ENCODE results near the gene ZNF615.
"Not testable (repeated sequence)": the region's sequence is repeated elsewhere in the genome, so short reads cannot be mapped to it uniquely, and the experiment has no call there.

ZNF615 gene

GRCh38 chr19:51980926-51981325 lies 27.1 kb downstream of the ZNF615 start:
- not testable (repeated sequence) for DNase-seq (ENCODE audit: low read depth in 3 of 3, low spot score in 1 of 3)

DNA sequence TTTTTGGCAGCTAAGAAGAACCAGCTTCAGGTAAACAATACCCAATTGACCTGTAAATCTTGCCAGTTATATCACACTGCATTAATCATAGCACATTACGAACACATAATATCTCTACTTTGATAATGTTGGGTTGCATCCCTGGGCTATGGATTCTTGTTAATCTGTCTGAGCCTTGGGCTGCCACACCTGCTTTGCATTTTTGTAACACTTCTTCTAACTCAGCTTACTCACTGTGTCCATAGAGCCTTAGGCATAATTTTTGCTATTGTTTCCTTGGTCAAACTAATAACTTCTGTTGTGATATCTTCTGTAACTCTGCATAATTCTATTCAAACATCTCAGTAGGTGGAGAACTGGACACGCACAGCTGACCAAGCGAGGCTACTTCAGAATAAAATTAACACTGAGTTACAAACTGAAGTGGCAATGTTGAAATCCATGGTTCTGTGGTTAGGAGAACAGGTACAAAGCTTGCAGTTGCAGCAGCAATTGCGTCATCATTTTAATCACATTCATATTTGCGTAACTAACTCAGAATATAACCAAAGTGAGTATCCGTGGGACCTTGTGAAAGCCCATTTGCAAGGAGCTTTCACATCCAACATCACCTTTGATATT lies 27.8 kb downstream of the ZNF615 start:
- DNase-seq (ENCODE audit: low read depth in 3 of 3, low spot score in 1 of 3), result no peak

GRCh38 chr19:51978882-51979281 lies 29.1 kb downstream of the ZNF615 start:
- no peak for DNase-seq (ENCODE audit: low read depth in 3 of 3, low spot score in 1 of 3)

DNA sequence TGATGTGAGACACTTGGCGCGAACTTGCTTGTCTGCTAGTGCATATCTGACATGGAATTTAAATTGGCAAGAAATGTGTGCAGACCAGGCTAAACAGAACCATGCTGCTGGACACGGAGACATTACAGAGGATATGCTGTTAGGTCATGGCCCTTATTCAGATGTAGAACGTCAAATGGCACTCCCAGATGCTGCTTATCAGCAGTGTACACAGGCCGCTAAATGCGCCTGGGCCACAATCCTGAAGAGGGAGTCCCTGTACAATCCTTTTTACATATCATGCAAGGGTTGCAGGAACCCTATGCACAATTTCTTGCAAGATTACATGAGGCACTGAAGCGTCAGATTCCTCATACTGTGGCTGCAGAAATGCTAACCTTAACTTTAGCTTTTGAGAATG lies 30.7 kb downstream of the ZNF615 start:
- DNase-seq (ENCODE audit: low read depth in 3 of 3, low spot score in 1 of 3), result no peak

DNA sequence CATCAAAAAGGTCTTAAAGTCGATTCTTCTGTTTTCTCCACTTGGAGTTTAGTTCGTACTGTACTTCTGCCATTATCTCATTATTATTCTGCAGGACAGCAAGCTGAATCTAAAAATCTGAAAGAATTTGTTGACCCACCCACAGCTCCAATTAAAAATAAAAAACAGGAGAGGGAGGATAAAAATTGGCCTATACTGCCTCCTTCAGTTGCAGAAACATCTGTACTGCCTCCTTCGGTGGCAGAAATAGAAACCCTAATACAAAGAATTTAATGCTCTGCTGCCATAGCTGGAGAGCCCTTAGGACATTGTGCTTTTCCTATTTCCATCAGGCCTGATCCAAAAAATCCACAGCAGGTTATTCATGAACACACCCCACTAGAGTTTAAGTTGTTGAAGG lies 31.2 kb downstream of the ZNF615 start:
- no peak for DNase-seq (ENCODE audit: low read depth in 3 of 3, low spot score in 1 of 3)

DNA sequence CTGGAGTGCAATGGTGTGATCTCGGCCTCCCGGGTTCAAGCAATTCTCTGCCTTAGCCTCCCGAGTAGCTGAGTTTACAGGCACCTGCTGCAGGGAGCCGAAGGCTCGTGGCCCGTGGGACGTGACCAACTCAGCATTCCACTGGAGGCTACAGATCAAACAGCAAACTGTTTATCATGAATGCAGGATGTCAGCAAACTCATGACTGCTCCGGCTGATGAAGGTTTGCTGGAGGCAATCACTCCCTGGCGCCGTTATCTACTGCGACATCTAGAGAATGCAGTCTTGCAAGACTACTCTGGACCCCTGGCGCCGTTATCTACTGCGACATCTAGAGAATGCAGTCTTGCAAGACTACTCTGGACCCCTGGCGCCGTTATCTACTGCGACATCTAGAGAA lies 32.2 kb downstream of the ZNF615 start:
- DNase-seq (ENCODE audit: low read depth in 3 of 3, low spot score in 1 of 3), result not testable (repeated sequence)

DNA sequence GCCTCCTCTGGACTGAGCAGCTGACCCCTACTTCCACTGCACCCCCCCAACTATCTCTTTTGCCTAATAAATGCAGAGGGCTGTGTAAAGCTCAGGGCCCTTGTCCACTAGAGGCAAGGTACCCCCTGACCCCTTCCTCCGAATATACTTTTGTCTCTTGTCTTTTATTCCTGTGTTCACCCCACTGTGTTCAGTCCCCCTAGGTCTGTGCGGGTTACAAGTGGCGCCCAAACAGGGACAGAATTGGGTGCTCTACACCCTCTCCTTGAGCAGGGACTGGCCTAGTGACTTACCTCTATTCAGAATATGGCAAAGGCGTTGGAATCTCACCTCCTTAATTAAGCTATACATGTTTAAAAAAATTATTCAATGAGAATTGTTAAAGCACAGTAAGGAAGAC lies 36.4 kb downstream of the ZNF615 start:
- DNase-seq (ENCODE audit: low read depth in 3 of 3, low spot score in 1 of 3), result no peak

DNA sequence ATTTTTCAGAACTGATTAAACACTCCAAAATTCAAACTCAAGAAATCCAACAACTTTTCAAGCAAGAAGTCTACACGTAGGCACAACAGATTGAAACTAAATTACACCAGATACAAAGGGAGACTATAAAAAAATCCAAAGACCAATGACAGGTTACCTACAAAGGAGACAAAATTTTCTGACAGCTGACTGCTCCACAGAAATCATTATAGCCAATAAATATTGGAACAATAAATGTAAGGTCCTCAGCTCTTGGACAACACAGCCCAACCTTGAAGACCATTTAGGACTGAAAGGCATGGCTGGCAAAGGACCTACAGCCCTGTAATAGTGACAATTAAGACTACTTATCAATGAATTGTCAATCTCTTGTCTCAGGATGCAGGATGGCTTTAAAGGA lies 37.3 kb downstream of the ZNF615 start:
- DNase-seq (ENCODE audit: low read depth in 3 of 3, low spot score in 1 of 3), result no peak

DNA sequence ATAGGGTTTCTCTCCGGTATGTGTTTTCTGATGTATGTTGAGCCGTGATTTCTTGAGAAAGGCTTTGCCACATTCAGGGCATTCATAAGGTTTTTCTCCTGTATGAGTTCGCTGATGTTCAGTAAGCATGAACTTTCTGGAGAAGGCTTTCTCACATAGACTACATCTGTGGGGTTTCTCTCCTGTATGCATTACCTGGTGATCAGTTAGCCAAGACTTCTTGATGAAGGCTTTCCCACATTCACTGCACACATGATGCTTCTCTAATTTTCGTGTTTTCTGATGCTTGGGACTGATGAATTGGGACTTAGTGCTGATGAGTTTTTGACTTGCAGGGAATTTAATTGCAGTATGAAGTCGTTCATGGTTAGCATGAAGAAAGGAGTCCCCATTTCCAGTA lies 42.4 kb downstream of the ZNF615 start:
- DNase-seq (ENCODE audit: low read depth in 3 of 3, low spot score in 1 of 3), result no peak

DNA sequence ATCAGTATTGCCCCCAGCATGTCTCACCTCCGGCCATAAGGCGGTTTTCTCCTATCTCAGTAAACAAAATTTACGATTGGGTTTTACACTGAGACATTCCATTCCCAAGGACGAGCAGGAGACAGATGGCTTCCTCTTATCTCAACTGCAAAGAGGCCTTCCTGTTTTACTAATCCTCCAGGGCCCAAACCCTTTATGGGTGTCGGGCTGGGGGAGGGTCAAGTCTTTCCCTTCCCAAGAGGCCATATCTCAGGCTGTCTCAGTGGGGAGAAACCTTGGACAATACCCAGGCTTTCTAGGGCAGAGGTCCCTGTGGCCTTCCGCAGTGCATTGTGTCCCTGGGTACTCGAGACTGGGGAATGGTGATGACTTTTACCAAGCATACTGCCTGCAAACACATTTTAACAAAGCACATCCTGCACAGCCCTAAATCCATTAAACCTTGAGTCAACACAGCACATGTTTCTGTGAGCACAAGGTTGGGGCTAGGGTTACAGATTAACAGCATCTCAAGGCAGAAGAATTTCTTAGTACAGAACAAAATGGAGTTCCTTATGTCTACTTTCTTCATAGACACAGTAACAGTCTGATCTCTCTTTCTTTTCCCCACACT lies 47.3 kb downstream of the ZNF615 start:
- DNase-seq (ENCODE audit: low read depth in 3 of 3, low spot score in 1 of 3), result not testable (repeated sequence)

DNA sequence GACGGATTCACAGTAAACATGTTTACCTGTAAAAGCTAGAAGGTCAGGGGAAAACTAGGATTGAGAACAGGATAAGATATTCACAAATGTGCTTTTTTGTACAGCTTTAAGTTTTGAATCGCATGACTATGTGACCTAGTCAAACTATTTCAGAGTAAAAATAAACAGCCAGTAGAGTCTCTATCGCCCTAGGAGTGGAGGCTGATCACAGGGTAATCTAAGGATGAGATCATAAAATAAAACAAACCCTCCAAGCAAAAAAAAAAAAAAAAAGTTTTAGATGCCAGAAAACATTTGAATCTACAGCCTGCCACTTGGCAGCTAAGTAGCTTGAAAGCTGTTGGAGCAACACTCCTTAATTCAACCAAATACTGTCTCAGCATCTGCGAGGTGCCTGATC lies 48.2 kb downstream of the ZNF615 start:
- DNase-seq (ENCODE audit: low read depth in 3 of 3, low spot score in 1 of 3), result no peak

GRCh38 chr19:51957846-51958245 lies 50.2 kb downstream of the ZNF615 start:
- not testable (repeated sequence) for DNase-seq (ENCODE audit: low read depth in 3 of 3, low spot score in 1 of 3)

DNA sequence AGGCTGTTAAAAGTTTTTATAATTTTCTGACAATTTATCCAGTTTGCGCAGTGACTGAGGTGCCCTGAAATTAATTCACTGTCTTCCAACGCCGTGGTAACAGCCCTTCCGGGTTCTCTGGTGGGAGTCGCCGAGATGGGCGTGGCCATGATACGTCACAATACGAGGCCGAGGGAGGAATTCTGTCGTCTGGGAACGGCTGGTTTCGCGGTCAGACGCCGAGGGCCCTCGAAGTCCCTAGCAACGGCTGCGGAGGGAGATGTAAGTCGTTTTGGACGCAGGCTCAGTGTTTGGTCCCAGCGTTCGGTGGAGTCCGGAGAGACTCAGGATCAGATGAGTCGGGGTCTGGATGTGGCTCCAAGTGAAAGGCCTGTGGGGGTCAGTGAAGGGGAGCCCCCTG lies 59.0 kb downstream of the ZNF615 start:
- no peak for DNase-seq (ENCODE audit: low read depth in 3 of 3, low spot score in 1 of 3)

DNA sequence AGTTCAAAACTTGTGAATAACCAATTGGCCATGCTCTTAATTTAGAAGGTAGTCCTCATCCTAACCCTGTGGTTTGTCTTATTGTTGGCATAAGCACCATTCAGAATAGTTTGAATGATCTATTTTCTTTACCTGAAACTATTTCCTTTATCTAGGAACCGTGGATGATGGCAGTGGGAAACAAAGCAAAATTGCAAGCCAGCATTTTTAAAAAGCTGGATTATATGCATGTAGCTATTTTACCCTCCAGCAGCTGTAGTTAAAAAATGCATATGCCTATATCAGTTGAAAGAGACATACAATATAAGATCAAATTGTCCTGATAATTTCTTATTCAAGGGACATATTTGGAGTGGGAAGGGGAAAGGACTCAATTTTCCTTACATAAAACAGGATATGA lies 61.4 kb downstream of the ZNF615 start:
- DNase-seq (ENCODE audit: low read depth in 3 of 3, low spot score in 1 of 3), result no peak

- no peak for DNase-seq (ENCODE audit: low read depth in 3 of 3, low spot score in 1 of 3)
Measured at GRCh38 chr19:51944798-51945552, 63.0 kb downstream of the ZNF615 start.

All from stimulated activated CD4-positive, alpha-beta T cell treated with anti-CD3 and anti-CD28 coated beads, TNF-alpha, amount 100 ng/mL, for 1 hour (primary cell).